GM21526 (cell line): ENCODE measurements around the gene CDC42BPB.

Source experiments
- ATAC-seq: cut with Tn5 transposase; IDR thresholded peaks from one replicate; pipeline ENCODE4 v1.9.1; 2021; ENCODE audit warnings: moderate library complexity; ENCODE audit not compliant: unreplicated experiment, low FRiP score

CDC42BPB gene

DNA sequence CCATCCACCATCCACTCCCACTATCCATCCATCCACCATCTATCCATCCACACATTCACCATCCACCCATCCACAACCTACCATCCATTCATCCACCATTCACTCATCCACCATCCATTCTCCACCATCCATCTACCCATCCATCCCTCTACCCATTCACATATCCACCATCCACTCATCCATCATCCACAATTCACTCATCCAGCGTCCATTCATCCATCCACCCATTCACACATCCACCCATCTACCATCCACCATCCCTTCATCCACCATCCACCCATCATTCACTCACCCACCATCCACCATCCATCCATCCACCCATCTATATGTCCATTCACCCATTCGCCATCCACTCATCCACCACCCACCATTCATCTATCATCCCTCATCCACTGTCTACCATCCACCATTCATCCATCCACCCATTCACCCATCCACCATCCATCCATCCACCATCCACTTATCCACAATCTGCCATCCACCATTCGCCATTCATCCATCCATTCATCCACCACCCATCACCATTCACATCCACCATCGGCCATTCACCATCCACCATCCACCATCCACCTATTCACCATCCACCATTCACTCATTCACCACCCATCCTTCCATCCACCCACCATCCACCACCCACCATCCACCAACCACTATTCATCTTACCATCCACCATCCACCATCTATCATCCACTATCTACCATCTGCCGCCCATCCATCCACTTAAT, 136.9 kb downstream of the CDC42BPB start:
- ATAC-seq = no peak

DNA sequence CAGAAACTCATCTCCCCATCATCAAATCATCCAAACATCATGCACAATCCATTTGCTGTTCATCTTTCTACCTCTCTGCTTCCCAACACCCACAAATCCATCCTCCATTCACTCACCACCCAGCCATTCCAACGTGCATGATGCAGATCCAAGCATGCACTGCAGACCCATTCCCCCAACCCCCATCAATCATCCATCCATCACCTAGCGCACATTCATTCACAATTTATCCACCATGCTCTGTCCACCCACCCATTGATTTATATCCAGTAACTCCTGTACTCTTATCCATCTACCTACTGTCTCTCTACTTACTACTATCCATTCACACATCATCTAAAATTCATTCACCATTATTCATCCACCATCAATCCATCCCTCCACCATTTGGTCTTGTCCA, 138.9 kb downstream of the CDC42BPB start:
- ATAC-seq = no peak

DNA sequence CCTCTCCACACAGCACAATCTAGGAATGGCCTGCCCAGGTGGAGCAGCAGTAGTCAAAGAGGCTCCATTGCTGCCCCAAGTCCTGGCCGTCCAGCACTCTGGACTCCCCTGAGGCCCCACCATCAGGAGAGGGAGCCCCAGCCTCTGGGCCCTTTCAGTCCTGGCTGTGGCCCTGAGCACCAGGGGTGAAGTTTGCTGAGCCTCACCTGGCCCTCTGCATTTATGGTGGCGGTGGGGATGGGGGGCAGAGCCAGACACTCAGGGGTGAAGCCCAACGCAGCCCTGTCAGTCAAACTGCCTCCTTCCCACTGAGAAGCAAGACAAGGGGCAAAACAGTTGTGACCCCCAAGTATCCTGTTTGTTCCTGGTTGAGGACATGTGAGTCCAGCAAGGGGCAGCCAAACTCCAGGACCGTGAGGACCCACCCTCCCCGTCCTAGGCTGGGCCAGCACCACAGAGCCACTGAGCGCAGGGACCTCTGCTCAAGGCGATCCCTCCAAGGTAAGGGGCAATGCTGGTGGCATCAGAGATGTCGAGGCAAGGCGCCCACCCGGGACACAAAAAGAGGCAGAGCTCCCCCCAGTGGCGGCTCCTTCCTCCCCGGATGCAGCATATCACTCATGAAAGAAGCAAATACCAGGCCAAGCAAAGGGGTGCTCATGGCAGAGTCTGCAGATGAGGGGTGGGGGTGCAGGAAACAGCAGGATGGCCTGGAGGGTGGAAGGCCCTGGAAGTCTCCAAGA, 139.7 kb downstream of the CDC42BPB start:
- ATAC-seq = no peak

DNA sequence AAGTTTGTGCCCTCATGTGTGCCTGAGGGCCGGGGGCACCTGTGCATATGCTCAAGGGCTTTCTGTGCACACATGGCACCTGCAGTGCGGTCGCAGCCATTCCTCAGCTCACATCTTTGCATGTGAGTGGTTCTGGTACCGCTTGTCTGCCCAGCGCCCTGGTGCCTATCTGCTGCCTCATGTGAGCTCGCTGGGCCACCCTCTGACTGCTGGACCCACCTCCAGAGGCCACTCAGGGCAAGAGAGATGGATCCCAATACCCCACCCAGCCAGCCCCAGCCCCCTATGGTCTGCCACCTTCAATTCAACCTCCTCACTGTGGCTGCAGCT, 140.3 kb downstream of the CDC42BPB start:
- no peak for ATAC-seq

DNA sequence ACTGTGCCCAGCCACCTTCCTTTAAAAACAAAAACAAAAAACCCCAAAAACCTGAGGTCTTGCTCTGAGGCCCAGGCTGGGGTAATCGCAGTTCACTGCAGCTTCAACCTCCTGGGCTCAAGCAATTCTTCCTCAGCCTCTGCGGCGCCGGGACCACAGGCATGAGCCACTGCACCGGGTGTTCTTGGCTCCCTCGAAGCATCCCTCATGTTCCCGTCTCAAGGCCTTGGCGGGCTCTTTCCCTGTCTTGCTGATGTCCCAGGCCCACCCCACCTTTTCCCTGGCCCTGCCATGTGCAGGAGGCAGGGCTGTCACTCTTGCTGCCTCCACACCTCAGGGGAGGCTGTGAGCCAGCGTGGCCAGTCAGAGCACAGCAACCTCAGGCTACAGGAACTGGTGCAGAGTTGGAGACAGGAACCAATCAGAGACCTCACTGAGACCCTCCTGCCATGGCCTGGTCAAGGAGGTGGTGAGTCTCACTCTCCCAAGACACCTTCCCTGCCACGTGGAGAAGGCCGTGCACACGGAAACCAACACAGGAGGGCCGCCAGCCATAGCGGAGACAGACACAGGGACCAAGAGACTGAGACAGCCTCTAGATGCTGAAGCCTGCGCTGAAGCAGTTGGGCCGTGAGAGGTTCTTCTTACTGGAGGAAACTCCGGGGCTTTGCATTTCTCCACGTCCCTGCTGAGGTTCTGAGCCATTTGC, 140.8 kb downstream of the CDC42BPB start:
- ATAC-seq = no peak

DNA sequence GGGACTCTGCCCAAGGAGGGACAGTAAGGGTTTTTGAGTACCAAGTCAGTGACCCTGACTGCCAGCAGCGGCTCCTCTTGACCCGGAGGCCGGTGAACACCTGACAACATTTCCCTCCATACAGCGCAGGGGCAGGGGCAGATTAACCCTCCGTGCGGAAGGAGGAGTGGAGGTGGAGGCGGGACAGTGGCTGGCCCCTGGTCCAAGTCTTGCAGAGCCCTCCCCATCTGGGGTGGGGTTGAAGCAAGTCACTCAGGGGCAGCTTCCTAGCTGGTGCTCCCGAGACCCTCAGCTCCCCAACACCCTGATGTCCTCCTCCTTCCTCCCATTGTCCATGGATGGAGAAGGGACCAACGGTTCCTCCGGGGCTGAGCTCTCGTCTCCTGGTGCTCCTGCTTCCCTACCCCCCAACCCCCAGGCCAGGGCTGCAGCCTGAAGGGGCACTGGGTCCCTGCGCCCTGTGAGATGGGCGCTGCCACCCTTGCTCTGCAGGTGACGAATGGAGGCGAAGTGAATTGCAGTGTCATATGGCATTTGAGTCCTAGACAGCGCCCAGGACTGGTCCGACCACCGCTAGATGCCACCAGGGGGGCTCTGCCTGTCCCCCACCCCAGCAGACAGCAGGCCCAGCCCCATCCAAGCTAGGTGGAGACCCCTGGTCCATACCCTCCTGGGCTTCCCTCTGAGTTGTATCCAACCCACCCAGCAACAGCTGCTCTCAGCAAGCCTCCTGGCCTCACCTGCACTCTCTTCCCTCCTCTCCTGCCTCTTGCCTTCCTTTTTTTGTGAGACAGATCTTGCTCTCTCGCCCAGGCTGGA, 141.8 kb downstream of the CDC42BPB start:
- ATAC-seq = no peak

DNA sequence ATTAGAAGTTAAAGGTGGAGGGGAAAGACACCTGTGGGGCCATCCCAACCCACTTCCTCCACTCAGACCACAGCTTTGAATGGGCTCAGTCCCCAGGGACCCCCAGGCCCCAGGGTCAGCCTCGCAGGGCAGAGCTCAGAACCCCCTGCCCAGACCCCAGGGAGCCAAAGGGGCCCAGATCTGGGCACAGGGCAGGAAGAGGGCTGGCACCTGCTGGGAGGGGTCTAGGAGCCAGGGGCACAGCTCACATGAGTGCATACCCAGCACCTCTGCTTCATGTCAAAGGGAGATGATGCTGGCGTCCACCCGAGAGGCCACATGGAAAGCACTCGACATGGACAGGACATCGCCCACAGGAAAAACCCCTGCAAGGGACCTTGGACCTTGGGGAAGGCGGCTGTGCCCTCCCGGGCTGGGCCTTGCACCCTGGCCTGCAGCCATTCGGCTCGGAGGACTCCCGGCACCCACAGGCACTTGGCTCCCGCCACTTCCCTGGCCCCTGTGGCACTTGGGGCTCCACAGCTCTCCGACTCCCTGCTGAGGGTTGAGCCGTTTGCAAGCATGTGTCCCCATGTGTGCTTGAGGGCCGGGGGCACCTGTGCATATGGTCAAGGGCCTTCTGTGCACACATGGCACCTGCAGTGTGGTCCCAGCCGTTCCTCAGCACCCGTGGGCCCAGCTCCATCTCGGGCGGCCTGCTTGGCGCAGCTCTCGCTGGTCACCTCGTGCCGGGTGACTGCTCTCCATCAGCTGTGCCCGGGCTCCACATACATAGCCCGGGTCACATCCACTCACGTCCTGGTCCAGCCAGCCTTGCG, 142.7 kb downstream of the CDC42BPB start:
- ATAC-seq = no peak

DNA sequence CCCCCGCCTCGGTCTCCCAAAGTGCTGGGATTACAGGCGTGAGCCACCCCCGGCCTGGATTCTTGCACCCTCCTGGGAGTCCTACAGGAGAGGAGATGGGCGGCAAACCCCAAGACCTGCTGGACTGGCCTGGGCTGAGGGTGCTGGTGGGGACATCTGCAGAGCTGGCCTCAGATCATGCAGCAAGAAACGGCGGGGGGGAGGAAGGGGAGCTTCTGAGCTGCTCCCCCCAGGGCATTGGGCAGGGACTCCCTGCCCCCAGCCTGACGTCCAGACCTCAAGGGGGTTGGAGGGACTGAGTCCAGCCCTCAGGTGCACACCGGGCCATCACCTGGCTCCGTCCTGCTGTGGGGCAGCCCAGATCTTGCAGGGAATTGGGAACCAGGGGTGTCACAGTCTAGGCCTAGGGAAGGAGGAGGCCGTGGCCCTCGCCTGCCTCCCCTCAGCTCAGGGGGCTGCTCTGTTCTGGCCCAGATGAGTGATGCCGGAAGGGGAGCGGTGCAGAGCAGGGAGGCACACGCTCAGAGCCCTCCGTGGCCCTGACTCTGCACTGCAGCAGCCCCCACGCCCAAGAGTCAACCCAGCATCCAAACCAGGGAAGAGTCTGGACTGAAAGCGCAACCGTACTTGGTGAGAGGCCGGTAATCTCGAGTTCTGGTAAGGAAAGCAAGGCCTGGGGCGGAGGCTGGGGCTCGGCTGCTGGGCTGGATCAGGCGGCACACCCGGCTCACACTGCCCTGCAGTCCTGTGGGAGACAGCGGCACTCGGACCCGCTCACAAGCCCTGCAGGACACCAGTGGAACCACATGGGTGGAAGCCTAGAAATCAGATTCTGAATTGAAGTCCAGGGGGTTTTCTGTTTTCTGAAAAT, 143.8 kb downstream of the CDC42BPB start:
- ATAC-seq = no peak

DNA sequence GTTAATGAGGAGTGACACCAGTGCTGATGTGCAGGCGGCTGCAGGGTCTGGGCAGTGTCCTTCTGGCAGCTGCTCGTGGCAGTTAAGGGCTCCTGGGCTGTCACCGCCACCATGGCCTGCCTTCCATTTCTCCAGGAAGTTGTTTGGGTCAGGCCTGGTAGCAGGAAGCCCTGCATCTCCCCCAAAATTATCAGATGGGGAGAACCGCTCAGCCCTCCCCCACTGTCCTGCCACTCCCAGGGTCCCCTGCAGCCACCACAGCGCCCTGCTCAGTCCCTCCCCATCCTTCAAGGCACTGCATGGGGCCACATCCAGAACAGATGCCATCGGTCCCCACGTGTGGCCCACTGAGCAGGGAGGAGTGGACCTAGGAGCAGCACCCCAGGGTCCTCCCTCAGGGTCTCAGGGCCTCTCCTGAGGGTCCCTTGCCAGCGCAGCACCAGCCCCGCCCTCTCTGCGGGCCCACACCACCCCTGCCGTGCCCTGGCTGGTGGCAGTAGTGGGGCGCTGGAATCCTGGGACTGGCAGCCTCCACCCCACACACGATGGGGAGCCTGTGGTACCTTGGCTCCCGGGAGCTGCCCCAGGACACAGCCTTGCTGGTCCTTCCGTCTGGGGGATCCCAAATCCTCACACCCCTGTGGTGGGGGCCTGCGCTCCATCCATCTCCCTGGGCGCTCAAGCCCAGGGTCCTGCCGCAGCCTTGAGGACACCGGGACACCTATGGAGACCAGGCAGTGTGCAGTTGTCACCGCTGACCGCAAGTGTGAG, 145.2 kb downstream of the CDC42BPB start:
- no peak for ATAC-seq

DNA sequence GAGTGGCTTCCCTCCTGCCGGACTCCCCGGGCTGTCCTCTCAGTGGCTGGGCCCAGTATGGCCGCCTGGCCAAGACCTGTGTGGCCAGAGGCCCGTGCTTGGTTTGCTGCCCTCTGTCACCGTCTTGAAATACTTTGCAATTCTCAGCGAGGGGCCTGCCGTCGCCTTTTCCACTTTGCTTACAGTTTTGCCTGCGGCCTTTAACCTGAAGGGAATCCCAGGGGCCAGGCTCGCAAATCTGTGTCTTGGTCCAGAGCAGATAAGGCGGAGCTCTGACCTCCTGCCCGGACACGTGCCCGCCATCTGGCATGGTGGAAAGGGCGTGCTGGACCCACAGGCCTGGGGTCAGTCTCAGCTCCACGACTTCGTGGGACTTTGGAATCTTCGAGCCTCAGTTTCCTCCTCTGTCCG, 145.8 kb downstream of the CDC42BPB start:
- no peak for ATAC-seq

DNA sequence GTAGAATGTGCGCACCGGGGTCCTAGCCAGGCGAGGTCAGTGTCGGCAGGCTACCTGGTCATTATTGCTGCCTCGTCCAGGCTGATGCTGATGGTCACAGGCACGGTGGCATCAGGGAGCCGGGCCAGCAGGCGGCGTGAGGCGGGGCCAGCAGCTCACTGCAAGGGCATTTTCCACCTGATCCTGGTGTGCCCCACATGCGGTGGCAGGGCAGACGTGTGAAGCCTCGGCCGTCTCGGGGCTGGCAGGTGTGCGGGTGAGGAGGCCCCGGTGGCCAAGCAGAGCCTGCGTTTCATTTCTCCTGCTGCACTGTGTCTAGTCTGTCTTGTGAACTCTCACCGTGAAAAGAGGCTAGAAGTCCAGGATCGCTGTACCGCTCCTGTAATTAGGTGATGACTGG, 146.9 kb downstream of the CDC42BPB start:
- ATAC-seq = no peak

DNA sequence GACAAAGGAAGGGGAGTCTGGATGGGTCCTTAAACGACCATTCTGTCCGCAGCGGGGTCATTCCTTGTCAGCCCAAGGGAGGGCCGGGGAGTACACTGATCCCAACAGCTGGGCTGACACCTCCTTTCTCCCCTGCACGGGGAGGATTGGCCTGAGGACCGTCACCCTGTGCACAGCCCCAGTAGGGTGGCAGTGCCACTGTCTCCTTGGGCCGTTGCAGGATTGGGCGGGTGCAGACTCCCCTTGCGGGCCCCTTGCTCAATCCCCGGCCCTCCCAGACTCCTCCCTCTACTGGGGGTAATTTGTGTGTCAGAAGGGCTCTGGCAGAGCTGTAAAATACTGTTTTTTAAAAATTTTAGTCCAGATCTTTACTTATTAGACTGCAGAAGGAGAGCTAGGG, 147.4 kb downstream of the CDC42BPB start:
- no peak for ATAC-seq

DNA sequence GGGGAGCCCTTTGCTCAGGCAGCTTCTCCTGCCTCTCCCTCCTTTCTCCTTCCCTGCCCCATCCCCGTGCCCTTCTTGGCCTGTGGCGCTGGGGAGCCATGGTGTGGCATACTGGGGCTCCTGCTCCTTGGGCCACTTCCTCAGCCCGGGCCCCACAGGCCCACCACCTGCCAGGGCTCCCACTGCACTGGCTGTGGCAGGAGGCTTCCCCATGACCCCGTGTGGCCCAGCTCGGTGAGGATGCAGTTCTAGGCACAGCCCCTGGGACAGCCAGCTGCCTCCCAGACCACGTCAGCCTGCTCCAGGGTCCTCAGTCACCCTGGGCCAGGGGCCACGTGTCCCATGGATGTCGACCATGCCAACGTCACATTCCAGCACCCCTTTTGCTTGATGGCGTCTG, 147.9 kb downstream of the CDC42BPB start:
- no peak for ATAC-seq

DNA sequence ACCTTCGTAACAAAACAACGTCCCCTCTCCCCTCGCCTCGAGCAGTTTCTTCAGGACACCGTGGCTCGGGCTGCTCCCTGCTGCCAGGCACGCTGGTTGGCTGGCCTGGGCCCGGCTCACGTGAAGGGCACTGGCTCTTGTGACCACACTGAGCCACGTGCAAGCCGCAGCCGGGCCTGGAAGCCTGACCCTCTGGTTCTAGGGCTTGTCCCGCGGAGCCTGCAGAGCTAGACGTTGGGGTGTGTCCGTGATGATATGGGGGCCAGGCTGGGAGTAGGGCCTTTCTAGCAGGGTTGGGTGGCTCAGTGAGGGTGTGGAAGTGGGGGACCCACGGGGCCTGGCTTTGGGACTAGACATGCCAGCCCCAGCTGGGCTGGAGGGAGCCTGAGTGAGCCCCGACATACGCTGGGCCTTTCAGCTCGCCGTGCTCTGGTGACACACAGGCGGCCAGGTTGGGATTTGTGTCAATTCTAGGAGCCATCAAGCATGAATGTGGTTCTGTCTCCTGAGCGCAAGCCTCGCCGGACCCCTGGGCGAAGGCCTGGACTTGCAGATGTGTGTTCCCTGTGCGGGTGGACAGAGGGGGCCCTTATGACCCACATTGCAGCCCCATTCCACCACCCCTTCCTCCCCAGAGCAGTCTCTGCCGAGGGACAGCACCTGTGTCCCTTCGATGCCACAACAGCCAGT, 148.4 kb downstream of the CDC42BPB start:
- no peak for ATAC-seq

DNA sequence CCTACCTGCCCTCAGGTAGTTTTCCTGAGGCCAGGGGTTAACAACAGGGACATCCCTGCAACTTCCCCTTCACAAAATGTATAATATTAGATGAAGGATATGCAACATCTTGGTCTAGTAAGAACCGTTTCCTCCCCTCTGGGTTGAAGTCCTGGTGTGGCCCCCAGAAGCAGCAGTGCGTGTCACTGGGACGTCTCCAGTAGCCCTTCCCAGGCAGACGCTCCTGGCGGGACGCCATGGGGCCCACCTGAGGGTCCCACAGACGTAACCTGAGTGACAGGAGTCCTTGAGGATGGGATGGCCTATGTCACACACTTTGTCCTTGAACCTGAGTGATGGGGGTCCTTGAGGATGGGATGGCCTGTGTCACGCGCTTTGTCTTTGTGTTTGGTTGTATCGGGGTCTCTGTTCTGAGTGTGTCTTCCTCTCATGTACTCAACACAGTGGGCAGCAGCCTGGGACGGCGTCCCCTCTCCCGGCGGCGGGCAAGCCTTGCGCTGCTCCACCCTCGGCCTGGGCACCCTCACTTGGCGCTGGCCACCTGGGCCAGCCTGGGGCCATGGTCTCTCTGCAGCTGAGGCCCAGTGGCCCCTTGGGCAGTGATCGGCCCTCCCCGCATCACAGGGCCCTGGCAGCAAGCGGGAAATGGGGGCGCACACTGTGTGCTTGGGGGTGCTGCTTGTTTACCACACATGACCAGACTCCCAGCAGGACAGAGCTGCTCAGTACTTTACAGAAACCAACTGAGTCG, 149.2 kb downstream of the CDC42BPB start:
- no peak for ATAC-seq

DNA sequence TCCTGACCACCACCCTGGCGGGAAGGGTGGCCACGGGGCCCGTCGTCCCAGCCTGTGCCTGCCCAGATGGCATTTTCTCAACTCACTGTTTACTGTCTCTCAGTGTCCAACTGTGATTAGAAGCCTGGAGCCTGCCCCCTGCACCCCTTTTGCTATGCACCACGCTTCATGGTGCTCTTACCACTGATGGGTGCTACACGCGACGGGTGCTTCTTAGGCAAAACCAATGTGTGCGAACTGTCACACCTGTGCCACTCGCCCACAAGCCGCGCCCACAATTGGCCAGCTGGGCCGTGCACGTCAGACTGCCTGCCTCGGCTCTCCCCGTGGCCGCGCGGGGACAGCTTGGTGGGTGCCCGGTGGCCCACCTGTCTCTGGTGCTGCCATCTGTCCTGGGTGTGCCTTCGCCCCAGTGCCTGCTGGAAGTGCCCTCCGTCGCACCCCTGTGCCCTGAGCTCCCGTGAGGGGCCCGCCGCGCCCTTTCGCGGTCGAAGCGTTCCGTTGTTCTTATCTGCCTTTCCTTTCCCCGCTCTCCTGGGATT, 150.0 kb downstream of the CDC42BPB start:
- no peak for ATAC-seq
